Renal cortex interstitium (tissue), 11 donors: ENCODE results near the gene PPP2R5E. TPM values are rescaled to one million over a fixed set of nuclear protein-coding genes. Genes with fewer than 3 reads are reported as not detected.
"Not testable (repeated sequence)": the region's sequence is repeated elsewhere in the genome, so short reads cannot be mapped to it uniquely, and the experiment has no call there.

Experiments
- DNase-seq, 11 donors: peaks; one replicate each; pipeline ENCODE4 v3.0.0-alpha.2; 2013; ENCODE audit warnings: low read depth in 9 of 11, low spot score in 4 of 11; ENCODE audit errors: extremely low read depth in 1 of 11
- polyA plus RNA-seq, 3 donors: library from polyadenylated mRNA; unstranded; fragments of 120-200 nt; gene quantifications; one replicate each; pipeline ENCODE4 v1.2.1, GENCODE V29; 2013; ENCODE audit not compliant: insufficient read length in 3 of 3

Gene PPP2R5E
- polyA plus RNA-seq, 3 donors = 35.9 to 43.7 (median 38.8) TPM

- no peak for DNase-seq
Measured at GRCh38 chr14:63413009-63413408, 130.2 kb downstream of the PPP2R5E start.

- no peak for DNase-seq
Measured at GRCh38 chr14:63406333-63406732, 136.8 kb downstream of the PPP2R5E start.

- DNase-seq = no peak
Measured at GRCh38 chr14:63405715-63406114, 137.5 kb downstream of the PPP2R5E start.

GRCh38 chr14:63404906-63405305 is 138.3 kb downstream of the PPP2R5E start:
- no peak for DNase-seq

GRCh38 chr14:63401646-63402045 is 141.5 kb downstream of the PPP2R5E start:
- DNase-seq = no peak

- DNase-seq = no peak
Measured at GRCh38 chr14:63398952-63399351, 144.2 kb downstream of the PPP2R5E start.

- DNase-seq = no peak
Measured at GRCh38 chr14:63394841-63395240, 148.3 kb downstream of the PPP2R5E start.

- DNase-seq = no peak
Measured at GRCh38 chr14:63394432-63394831, 148.7 kb downstream of the PPP2R5E start.

- DNase-seq = no peak
Measured at GRCh38 chr14:63393012-63393411, 150.2 kb downstream of the PPP2R5E start.

- DNase-seq = no peak
Measured at GRCh38 chr14:63392236-63392635, 150.9 kb downstream of the PPP2R5E start.

- DNase-seq = peak; percentile 6 to 34 (median 15)
Measured at GRCh38 chr14:63388766-63389431, 154.3 kb downstream of the PPP2R5E start.

- DNase-seq = no peak
Measured at GRCh38 chr14:63387711-63388110, 155.5 kb downstream of the PPP2R5E start.

- DNase-seq = no peak
Measured at GRCh38 chr14:63383776-63384367, 159.3 kb downstream of the PPP2R5E start.

GRCh38 chr14:63378444-63378843 is 164.7 kb downstream of the PPP2R5E start:
- no peak for DNase-seq

- no peak for DNase-seq
Measured at GRCh38 chr14:63375769-63376168, 167.4 kb downstream of the PPP2R5E start.

GRCh38 chr14:63371613-63372012 is 171.6 kb downstream of the PPP2R5E start:
- DNase-seq = not testable (repeated sequence)

- no peak for DNase-seq
Measured at GRCh38 chr14:63371033-63371432, 172.1 kb downstream of the PPP2R5E start.

GRCh38 chr14:63367742-63368364 is 175.3 kb downstream of the PPP2R5E start:
- DNase-seq = no peak

GRCh38 chr14:63362389-63362819 is 180.8 kb downstream of the PPP2R5E start:
- peak in 1 of 11 donors; percentile 9 for DNase-seq

- no peak for DNase-seq
Measured at GRCh38 chr14:63361790-63362189, 181.4 kb downstream of the PPP2R5E start.
